GM19438 (cell line): ENCODE data around the gene DYNLRB1.
"Not testable (repeated sequence)": the region's sequence is repeated elsewhere in the genome, so short reads cannot be mapped to it uniquely, and the experiment has no call there.

Experiments
- ATAC-seq: cut with Tn5 transposase; IDR thresholded peaks from one replicate; pipeline ENCODE4 v1.9.1; 2021; ENCODE audit warnings: low read depth; ENCODE audit not compliant: unreplicated experiment

Gene DYNLRB1

DNA sequence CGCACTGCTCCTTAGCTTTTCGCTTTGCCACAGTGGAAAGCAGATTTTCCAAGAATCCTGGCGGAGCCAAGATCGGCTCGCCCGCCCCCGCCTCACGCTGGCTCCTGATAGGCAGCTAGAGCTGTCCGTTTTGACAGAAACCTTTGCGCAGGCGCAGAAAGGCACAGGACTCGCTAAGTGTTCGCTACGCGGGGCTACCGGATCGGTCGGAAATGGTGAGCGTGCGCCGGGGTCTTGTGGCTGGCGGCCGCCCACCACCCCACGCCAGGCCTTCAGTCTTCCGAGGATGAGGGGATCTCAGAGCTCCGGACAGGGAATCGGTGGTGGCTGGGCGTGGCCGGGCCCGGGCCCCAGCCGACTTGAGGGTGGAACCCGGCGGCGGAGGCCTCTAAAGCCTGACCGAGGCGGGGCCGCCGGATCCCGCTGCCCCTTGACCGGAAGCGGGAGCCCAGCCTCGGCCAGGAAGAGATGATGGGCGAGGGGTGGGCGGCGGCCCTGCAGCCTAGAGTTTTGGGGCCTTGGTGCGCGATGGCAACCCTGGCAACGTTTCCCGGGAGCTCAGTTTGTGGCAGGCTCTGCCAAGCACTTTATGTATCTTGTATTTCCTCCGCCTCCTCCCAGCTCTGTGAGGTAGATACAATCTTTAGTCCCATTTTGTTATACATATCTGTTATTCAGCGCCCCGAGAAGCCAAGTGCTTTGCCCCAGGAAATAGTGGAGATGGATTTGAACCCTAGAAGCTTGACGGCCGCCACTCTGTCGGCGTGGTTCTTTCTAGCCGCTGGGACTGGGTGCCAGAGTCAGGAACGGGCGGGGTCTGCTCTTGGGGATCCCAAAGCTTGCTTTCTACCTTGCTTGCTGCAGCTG, at the start of gene DYNLRB1:
DYNLRB1 (plus strand) TSS at position 176 of the 867 bp plus-strand sequence; CDS start at position 213, 37 bp downstream.
- peak; percentile 56 for ATAC-seq

GRCh38 chr20:34468951-34469350, 47.3 kb upstream of the DYNLRB1 start:
- ATAC-seq, result no peak

GRCh38 chr20:34472246-34472925, 43.8 kb upstream of the DYNLRB1 start:
- no peak for ATAC-seq

DNA sequence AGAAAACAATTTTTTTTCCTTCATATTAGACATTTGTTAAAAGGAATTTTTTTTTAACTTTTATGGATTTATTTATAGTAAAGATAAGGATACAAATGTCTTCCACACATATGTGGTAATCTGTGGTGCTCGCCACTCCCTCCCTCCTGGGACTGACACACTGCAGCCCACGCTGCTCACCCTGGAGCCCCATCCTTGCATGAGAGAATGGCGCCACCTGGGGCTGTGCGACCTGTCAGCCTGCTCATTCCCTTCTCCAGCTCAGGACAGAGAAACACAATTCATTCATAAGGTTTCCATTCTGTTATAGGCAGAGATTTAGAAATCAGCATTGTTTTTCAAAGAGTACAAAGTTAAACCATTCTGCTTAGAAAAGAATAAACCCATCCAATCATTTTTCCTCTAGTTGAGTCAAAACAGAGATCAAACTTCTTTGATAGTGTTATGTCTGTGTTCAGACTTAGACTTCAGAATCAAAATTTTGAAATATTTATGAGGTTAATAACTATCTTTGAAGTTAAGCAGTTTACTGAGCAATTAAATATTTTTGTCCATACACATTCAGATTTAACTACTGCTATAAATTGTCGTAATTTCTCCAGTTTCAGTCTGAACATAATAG, 42.8 kb upstream of the DYNLRB1 start:
- ATAC-seq, result no peak

DNA sequence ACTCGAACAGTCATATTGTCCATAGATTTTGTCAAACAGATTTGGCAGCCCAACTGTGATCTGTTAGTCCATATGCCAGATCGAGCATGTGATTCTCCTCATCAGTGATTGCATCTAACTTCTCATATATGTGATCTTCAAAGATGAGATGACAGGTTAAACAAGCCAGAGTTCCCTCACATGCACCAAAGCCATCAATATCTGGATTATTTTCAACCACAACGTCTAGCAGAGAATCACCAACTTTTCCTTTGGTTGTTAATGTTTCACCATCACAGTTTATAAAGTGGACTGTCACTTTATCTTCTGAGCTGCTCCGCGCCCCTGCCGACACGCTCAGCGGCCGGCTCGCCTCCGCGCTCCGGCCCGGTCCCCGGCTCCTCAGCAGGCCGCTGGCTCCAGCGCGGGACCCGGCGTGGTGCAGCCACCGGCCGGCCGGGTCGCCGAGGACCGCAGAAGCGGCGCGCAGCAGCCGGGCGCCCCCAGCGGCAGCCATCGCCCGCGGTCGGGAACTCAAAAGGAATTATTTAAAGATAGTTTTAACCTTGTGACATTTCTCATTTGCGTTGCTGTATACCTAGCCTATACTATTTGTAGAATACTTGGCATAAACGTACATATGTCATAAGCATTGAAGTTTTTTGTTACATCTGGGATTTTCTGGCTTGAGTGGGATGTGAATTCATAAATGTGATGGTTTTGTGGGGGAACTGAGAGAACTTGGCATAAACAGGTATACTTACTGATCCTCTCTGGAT, 40.1 kb upstream of the DYNLRB1 start:
- ATAC-seq, result no peak

DNA sequence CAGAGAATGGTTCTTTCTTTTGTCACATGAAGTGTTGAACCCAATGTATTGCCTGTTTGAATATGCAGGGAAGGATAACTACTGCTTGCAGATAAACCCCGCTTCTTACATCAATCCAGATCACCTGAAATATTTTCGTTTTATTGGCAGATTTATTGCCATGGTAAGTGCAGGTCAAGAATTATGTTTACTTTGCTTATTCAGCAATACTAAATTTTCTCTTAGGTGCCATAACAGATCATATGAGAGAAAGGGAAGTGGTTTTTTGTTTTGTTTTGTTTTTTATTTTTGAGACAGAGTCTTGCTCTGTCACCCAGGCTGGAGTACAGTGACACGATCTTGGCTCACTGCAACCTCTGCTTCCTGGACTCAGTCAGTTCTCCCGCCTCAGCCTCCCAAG, 36.6 kb upstream of the DYNLRB1 start:
- ATAC-seq, result no peak

- not testable (repeated sequence) for ATAC-seq
Measured at GRCh38 chr20:34482154-34482553, 34.1 kb upstream of the DYNLRB1 start.

DNA sequence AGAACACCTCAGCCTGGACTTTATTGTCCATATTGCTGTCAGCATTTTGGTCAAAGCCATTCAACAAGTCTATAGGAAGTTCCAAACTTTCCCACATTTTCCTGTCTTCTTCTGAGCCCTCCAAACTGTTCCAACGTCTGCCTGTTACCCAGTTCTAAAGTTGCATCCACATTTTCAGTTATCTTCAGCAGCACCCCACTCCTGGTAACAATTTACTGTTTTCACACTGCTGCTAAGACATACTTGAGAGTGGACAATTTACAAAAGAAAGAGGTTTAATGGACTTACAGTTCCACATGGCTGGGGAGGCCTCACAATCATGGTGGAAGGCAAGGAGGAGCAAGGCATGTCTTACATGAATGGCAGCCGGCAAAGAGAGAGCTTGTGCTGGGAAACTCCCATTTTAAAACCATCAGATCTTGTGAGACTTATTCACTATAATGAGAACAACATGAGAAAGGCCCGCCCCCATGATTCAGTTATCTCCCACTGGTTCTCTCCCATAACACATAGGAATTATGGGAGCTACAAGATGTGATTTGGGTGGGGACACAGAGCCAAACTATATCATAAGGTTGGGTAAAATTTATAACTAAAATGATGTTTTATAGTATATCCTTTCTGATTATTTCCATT, 32.5 kb upstream of the DYNLRB1 start:
- ATAC-seq, result not testable (repeated sequence)

- ATAC-seq, result no peak
Measured at GRCh38 chr20:34485068-34485634, 31.1 kb upstream of the DYNLRB1 start.

DNA sequence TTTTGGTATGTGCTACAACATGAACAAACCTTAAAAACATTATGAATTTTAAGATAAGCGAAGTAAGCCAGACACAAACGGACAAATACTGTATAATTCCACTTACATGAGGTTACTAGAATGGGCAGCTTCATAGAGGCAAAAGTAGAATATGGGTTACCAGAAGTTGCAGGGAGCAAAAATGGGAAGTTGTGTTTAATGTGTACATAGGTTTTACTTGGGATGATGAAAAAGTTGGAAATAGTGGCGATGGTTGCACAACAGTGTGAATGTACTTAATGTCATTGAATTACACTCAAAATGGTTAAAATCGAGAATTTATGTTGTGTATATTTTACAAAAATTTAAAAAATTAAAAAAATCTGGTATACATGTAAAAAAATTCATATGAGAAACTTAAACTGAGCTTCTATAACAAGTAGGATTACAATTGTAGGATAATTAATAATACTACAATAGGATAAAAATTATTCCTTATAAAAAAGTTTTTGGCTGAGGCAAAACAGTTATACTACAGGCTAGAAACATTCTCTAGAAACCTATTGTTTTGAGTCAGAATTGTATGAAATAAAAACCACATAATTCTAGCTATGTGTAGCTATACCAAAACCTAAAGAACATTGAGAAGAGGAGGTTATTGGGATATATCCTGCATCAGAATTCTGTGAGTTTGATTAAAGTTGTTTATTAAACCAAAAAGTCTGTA, 24.8 kb upstream of the DYNLRB1 start:
- ATAC-seq, result no peak

- ATAC-seq, result no peak
Measured at GRCh38 chr20:34491932-34492509, 24.2 kb upstream of the DYNLRB1 start.

GRCh38 chr20:34493646-34494045, 22.6 kb upstream of the DYNLRB1 start:
- ATAC-seq, result no peak

GRCh38 chr20:34495307-34495706, 20.9 kb upstream of the DYNLRB1 start:
- ATAC-seq, result no peak

GRCh38 chr20:34495916-34496315, 20.3 kb upstream of the DYNLRB1 start:
- ATAC-seq, result no peak

DNA sequence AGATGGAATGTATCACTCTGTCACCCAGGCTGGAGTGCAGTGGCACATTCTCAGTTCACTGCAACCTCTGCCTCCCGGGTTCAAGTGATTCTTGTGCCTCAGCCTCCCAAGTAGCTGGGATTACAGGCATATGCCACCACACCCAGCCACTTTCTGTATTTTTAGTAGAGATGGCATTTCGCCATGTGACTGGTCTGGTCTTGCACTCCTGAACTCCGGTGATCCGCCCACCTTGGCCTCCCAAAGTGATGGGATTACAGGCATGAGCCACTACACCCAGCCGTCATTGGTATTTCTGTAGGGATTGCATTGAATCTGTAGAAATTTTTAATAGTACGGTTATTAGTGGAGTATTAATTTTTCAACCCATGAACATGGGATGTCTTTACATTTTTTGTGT, 18.6 kb upstream of the DYNLRB1 start:
- not testable (repeated sequence) for ATAC-seq

- ATAC-seq, result no peak
Measured at GRCh38 chr20:34500823-34501222, 15.4 kb upstream of the DYNLRB1 start.

DNA sequence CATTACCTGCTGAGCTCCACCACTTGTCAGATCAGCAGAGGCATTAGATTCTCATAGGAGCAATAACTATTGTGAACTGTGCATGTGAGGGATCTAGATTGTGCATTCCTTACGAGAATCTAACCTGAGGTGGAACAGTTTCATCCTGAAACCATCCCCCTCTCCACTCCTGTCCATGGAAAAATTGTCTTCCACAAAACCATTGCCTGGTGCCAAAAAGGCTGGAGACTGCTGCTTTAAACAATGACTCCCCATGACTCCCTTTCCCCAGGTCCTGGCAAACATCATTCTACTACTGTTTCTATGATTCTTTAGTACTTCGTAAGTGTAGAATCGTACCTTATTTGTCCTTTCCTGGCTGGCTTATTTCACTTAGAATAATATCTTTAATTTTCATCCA, 9.7 kb upstream of the DYNLRB1 start:
- no peak for ATAC-seq

DNA sequence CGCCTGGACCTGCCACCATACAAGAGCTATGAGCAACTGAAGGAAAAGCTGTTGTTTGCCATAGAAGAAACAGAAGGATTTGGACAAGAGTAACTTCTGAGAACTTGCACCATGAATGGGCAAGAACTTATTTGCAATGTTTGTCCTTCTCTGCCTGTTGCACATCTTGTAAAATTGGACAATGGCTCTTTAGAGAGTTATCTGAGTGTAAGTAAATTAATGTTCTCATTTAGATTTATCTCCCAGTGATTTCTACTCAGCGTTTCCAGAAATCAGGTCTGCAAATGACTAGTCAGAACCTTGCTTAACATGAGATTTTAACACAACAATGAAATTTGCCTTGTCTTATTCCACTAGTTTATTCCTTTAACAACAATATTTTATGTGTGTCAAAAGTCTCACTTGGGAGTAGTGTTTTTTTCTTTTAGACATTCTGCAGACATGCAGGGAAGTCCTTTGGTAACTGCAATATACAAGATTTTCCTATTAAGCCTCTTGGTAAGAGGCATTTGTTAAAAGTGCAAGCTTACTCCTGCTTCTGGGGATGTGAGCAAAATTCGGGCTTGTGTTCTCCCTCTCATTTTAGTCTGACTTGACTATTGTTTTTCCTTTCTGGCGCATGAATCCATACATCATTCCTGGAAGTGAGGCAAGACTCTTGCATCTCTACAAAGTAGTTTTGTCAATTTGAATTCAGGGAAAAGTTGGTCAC, 8.4 kb upstream of the DYNLRB1 start:
- ATAC-seq, result no peak
